Measurements from ENCODE around the gene WNT7B. TPM values are rescaled to one million over a fixed set of nuclear protein-coding genes. Genes with fewer than 3 reads are reported as not detected.

The WNT7B gene
- total RNA-seq, 1 experiment from 2014 or later, result 0.33 TPM

DNA sequence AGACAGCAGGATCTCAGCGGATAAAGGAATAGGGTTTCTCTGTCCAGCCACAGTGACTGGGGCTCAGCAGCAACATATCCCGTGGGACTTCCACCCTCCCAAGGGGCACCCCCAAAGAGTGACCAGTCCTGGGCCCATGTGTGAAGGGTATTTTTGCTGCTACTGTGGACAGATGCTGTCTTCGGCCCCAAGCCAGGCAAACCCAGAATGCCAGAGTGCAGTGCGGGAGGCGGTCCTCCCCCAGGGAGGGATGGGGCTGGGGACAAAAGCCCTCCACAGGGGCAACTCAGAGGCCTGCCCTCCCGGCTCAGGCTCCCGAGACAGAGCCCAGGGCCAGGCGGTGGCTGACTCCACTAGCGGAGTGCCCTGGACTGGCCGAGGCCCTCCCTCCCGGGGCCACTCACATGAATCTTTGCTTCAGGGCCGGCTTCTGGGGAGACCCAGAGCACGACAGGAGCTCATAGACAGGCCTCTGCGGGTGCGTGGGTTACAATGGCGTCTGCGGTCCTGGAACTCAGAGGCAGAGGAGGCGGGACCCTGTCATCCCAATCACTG is 34.7 kb upstream of the WNT7B start:
- CTCF ChIA-PET, result interaction anchor here (0.5 to 4.9 kb wide), 8 partner anchors 10 to 796 kb away, joined by 3 to 36 read pairs (median 14); no protein-coding TSS in a partner anchor
- TF ChIP-seq RORB (CRISPR knock-in tag; IDR thresholded peaks at IDR 0.05), result no peak
- no peak for TF ChIP-seq PRDM15 (CRISPR knock-in tag; IDR thresholded peaks at IDR 0.05)
- no peak for TF ChIP-seq CDX4 (CRISPR knock-in tag; IDR thresholded peaks at IDR 0.05; ENCODE audit: borderline replicate concordance)
- no peak for TF ChIP-seq ATF1 (CRISPR knock-in tag; IDR thresholded peaks at IDR 0.05)
- DNase-seq (ENCODE audit: low spot score), result no peak
- Mint-ChIP-seq H3K27me3 (ENCODE audit: low read depth) (no peaks in the 10 kb centered on the region), H3K36me3 (no peaks in the 10 kb centered on the region), H3K4me1 (peaks cover 8% of the 10 kb centered on the region; the same call in 1 of the 2 replicates), H3K9me3 (no peaks in the 10 kb centered on the region), H3K4me3 (no peak overlapping the region), H3K27ac (no peak overlapping the region)
- POLR2A ChIA-PET, result no interaction called here
- ATAC-seq, result no peak

GRCh38 chr22:46010951-46011626 is 34.1 kb upstream of the WNT7B start:
- H3K27me3 Mint-ChIP-seq (ENCODE audit: low read depth), result no peaks in the 10 kb centered on the region
- ChIA-PET CTCF (interaction anchor here (0.5 to 4.9 kb wide), 4 partner anchors 10 to 797 kb away, joined by 3 to 36 read pairs (median 20); no protein-coding TSS in a partner anchor), POLR2A (no interaction called here)
- DNase-seq (ENCODE audit: low spot score), result no peak
- no peak for ATAC-seq
- TF ChIP-seq AR (CRISPR knock-in tag; IDR thresholded peaks at IDR 0.05) (no peak), TEAD4 (CRISPR knock-in tag; IDR thresholded peaks at IDR 0.05) (no peak), ESRRA (CRISPR knock-in tag; IDR thresholded peaks at IDR 0.05; ENCODE audit: borderline replicate concordance) (no peak), ZNF281 (CRISPR knock-in tag; IDR thresholded peaks at IDR 0.05) (no peak), ZBTB43 (CRISPR knock-in tag; IDR thresholded peaks at IDR 0.05) (no peak)
- TF ChIP-seq, protein P1, sequence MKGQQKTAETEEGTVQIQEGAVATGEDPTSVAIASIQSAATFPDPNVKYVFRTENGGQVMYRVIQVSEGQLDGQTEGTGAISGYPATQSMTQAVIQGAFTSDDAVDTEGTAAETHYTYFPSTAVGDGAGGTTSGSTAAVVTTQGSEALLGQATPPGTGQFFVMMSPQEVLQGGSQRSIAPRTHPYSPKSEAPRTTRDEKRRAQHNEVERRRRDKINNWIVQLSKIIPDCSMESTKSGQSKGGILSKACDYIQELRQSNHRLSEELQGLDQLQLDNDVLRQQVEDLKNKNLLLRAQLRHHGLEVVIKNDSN (CRISPR knock-in tag; IDR thresholded peaks at IDR 0.05), result no peak
- TF ChIP-seq, protein P2, sequence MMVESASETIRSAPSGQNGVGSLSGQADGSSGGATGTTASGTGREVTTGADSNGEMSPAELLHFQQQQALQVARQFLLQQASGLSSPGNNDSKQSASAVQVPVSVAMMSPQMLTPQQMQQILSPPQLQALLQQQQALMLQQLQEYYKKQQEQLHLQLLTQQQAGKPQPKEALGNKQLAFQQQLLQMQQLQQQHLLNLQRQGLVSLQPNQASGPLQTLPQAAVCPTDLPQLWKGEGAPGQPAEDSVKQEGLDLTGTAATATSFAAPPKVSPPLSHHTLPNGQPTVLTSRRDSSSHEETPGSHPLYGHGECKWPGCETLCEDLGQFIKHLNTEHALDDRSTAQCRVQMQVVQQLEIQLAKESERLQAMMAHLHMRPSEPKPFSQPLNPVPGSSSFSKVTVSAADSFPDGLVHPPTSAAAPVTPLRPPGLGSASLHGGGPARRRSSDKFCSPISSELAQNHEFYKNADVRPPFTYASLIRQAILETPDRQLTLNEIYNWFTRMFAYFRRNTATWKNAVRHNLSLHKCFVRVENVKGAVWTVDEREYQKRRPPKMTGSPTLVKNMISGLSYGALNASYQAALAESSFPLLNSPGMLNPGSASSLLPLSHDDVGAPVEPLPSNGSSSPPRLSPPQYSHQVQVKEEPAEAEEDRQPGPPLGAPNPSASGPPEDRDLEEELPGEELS (CRISPR knock-in tag; IDR thresholded peaks at IDR 0.05), result no peak
- TF ChIP-seq, protein P3, sequence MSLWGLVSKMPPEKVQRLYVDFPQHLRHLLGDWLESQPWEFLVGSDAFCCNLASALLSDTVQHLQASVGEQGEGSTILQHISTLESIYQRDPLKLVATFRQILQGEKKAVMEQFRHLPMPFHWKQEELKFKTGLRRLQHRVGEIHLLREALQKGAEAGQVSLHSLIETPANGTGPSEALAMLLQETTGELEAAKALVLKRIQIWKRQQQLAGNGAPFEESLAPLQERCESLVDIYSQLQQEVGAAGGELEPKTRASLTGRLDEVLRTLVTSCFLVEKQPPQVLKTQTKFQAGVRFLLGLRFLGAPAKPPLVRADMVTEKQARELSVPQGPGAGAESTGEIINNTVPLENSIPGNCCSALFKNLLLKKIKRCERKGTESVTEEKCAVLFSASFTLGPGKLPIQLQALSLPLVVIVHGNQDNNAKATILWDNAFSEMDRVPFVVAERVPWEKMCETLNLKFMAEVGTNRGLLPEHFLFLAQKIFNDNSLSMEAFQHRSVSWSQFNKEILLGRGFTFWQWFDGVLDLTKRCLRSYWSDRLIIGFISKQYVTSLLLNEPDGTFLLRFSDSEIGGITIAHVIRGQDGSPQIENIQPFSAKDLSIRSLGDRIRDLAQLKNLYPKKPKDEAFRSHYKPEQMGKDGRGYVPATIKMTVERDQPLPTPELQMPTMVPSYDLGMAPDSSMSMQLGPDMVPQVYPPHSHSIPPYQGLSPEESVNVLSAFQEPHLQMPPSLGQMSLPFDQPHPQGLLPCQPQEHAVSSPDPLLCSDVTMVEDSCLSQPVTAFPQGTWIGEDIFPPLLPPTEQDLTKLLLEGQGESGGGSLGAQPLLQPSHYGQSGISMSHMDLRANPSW (CRISPR knock-in tag; conservative IDR thresholded peaks at IDR 0.05; ENCODE audit: low read depth), result no peak
- TF ChIP-seq, protein P4, sequence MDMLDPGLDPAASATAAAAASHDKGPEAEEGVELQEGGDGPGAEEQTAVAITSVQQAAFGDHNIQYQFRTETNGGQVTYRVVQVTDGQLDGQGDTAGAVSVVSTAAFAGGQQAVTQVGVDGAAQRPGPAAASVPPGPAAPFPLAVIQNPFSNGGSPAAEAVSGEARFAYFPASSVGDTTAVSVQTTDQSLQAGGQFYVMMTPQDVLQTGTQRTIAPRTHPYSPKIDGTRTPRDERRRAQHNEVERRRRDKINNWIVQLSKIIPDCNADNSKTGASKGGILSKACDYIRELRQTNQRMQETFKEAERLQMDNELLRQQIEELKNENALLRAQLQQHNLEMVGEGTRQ (CRISPR knock-in tag; IDR thresholded peaks at IDR 0.05), result no peak
- H3K4me1 Mint-ChIP-seq, result peaks cover 8% of the 10 kb centered on the region; the same call in 1 of the 2 replicates
- H3K36me3 Mint-ChIP-seq, result no peaks in the 10 kb centered on the region
- H3K9me3 Mint-ChIP-seq, result no peaks in the 10 kb centered on the region
- H3K4me3 Mint-ChIP-seq, result no peak overlapping the region
- no peak overlapping the region for H3K27ac Mint-ChIP-seq
